HCT116 (cell line): Measurements from ENCODE around the gene SLCO1B3. TPM values are rescaled to one million over a fixed set of nuclear protein-coding genes. Genes with fewer than 3 reads are reported as not detected.
"Not testable (repeated sequence)": the region's sequence is repeated elsewhere in the genome, so short reads cannot be mapped to it uniquely, and the experiment has no call there.

ENCODE experiments used
- ATAC-seq: fragments of 200-7000 bp; cut with Tn5 transposase; 2 replicates; pipeline ENCODE4 v1.9.1; 2020; ENCODE audit warnings: mild to moderate bottlenecking, moderate library complexity
- BruUV-seq: library from RNA; stranded (reverse); fragments of 400-500 nt; replicated peaks from 2 replicates; lab custom pipeline; 2021; lab: Mats Ljungman, UMichigan
- CTCF ChIA-PET: fragments of 300-600 bp; sonication (Branson Sonifier 250); formaldehyde crosslinking; loops from one replicate; lab custom pipeline; 2021; ENCODE audit warnings: antibody characterized with exemption; lab: Charles Lee
- POLR2A ChIA-PET: fragments of 300-600, 350-600 bp; sonication (Branson Sonifier 250); formaldehyde crosslinking; loops from one replicate; lab custom pipeline; 2021; ENCODE audit warnings: antibody characterized with exemption; lab: Charles Lee
- RAD21 ChIA-PET, 2 experiments: fragments of 300-600 bp; sonication (Branson Sonifier 250); formaldehyde crosslinking; loops; one replicate each; lab custom pipeline; 2023; ENCODE audit warnings: low total read pairs in 2 of 2; ENCODE audit not compliant: uncharacterized antibody in 2 of 2, unreplicated experiment in 2 of 2, low non-redundant PET in 1 of 2; lab: Charles Lee
- DNase-seq: peaks from one replicate; pipeline ENCODE4 v3.0.0-alpha.2; 2010; ENCODE audit warnings: low read depth, low spot score
- H2AFZ ChIP-seq: fragments of 200-600 bp; shearing (Covaris generic), sonication (generic); 2 replicates; pipeline ENCODE4 v1.6.1; 2017; ENCODE audit warnings: low read depth, mixed run types, mixed read lengths, antibody characterized with exemption, low read length; ENCODE audit not compliant: poor library complexity, severe bottlenecking
- H3K27ac ChIP-seq: 2 replicates; pipeline ENCODE4 v1.5.1; 2012; ENCODE audit warnings: low read depth, low read length
- H3K27me3 ChIP-seq: fragments of 200-600 bp; sonication (generic); 2 replicates; pipeline ENCODE4 v1.6.1; 2016; ENCODE audit warnings: mixed run types, low read length, mixed read lengths; ENCODE audit not compliant: insufficient read depth
- H3K36me3 ChIP-seq, 2 experiments: fragments of 200-500 bp in 1 of 2; fragments of 200-600 bp in 1 of 2; sonication (Bioruptor generic) in 1 of 2; sonication (generic) in 1 of 2; 2 replicates each; pipeline versions ENCODE4 v1.5.1 to v1.6.1; 2014 to 2016; ENCODE audit warnings: low read length in 2 of 2, inconsistent platforms in 1 of 2, mixed read lengths in 1 of 2, mixed run types in 1 of 2; ENCODE audit not compliant: insufficient read depth in 2 of 2, control insufficient read depth in 1 of 2
- H3K4me1 ChIP-seq, 2 experiments: fragments of 200-600 bp in 1 of 2; sonication (generic) in 1 of 2; 2 replicates each; pipeline versions ENCODE4 v1.5.1 to v1.6.1; 2012 to 2017; ENCODE audit warnings: low read length in 2 of 2, inconsistent platforms in 1 of 2, mild to moderate bottlenecking in 1 of 2, mixed read lengths in 1 of 2, mixed run types in 1 of 2, moderate library complexity in 1 of 2; ENCODE audit not compliant: insufficient read depth in 2 of 2, control insufficient read depth in 1 of 2
- H3K4me2 ChIP-seq: fragments of 200-600 bp; sonication (generic); 2 replicates; pipeline ENCODE4 v1.6.1; 2017; ENCODE audit warnings: mixed run types, low read length, mixed read lengths
- H3K4me3 ChIP-seq, 2 experiments: fragments of 200-600 bp in 1 of 2; sonication (generic) in 1 of 2; replicated peaks in 1 of 2; 2 replicates each; pipeline ENCODE4 v1.5.1; 2011 to 2016; ENCODE audit warnings: low read length in 2 of 2, control low read depth in 1 of 2, low read depth in 1 of 2, mild to moderate bottlenecking in 1 of 2, mixed read lengths in 1 of 2, mixed run types in 1 of 2
- H3K79me2 ChIP-seq: fragments of 200-600 bp; sonication (generic); 2 replicates; pipeline ENCODE4 v1.6.1; 2017; ENCODE audit warnings: mild to moderate bottlenecking, mixed run types, low read length, moderate library complexity, mixed read lengths; ENCODE audit not compliant: insufficient read depth
- H3K9ac ChIP-seq: fragments of 200-600 bp; sonication (generic); 2 replicates; pipeline ENCODE4 v1.6.1; 2016; ENCODE audit warnings: low read length, mixed read lengths
- H3K9me2 ChIP-seq: fragments of 200-600 bp; sonication (generic), shearing (Covaris generic); 2 replicates; pipeline ENCODE4 v1.6.1; 2017; ENCODE audit warnings: mixed run types, mild to moderate bottlenecking, moderate library complexity; ENCODE audit not compliant: insufficient read depth
- H3K9me3 ChIP-seq, 2 experiments: fragments of 200-500 bp in 1 of 2; fragments of 200-600 bp in 1 of 2; sonication (Bioruptor generic) in 1 of 2; sonication (generic) in 1 of 2; 2 replicates each; pipeline ENCODE4 v1.6.1; 2014 to 2017; ENCODE audit warnings: low read length in 2 of 2, mixed read lengths in 2 of 2, inconsistent platforms in 1 of 2, low read depth in 1 of 2, mild to moderate bottlenecking in 1 of 2, mixed run types in 1 of 2, moderate library complexity in 1 of 2; ENCODE audit not compliant: control insufficient read depth in 1 of 2, insufficient read depth in 1 of 2
- H4K20me1 ChIP-seq: fragments of 200-600 bp; sonication (generic), shearing (Covaris generic); 2 replicates; pipeline ENCODE4 v1.6.1; 2017; ENCODE audit warnings: mixed run types, mild to moderate bottlenecking, moderate library complexity; ENCODE audit not compliant: insufficient read depth
- ELF1 ChIP-seq: IDR thresholded peaks from 2 replicates; pipeline ENCODE4 v1.6.1; 2012; ENCODE audit warnings: low read depth, borderline replicate concordance
- SP1 ChIP-seq: IDR thresholded peaks from 2 replicates; pipeline ENCODE4 v1.6.1; 2012; ENCODE audit warnings: low read depth
- ZFX ChIP-seq: fragments of 450-650 bp; IDR thresholded peaks from 2 replicates; pipeline ENCODE4 v1.6.1; 2017
- intact Hi-C: fragments of 100-400 bp; cut with micrococcal nuclease; formaldehyde crosslinking; loops from 2 replicates; pipeline ENCODE4 v1.10.0; 2022
- total RNA-seq: library from RNA; stranded (reverse); gene quantifications from one replicate; pipeline ENCODE4 v1.2.1, GENCODE V29; 2021; ENCODE audit not compliant: unreplicated experiment

SLCO1B3 gene
- total RNA-seq, 1 experiment from 2014 or later, result 5.4 TPM

DNA sequence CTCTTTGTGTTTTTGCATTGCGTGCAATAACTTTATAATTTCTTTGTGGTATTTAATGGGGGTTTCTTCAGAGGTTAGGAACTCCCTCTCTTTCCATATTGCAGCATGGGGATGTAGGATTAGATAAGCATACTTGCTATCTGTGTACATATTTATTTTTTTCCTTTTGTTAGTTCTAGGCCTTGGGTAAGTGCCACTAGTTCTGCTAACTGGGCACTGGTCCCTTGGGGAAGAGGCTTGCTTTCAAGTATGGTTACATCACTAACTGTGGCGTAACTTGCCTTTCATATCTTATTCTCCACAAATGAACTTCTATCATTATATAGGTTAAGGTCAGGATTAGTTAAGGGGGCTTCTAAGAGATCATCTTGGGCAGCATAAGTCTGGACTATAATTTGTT lies 31.5 kb upstream of the SLCO1B3 start (continued):
- TF ChIP-seq ELF1, result no peak
- no peak for TF ChIP-seq SP1
- no peak for TF ChIP-seq ZFX

- H2AFZ ChIP-seq, H3K36me3 ChIP-seq, H3K9ac ChIP-seq, H3K4me3 ChIP-seq, ATAC-seq, RAD21 ChIA-PET, POLR2A ChIA-PET, H3K4me2 ChIP-seq, intact Hi-C loops, H3K27ac ChIP-seq, DNase-seq, CTCF ChIA-PET, H3K9me3 ChIP-seq, H3K4me1 ChIP-seq, H3K79me2 ChIP-seq, H3K27me3 ChIP-seq, BruUV-seq, H3K9me2 ChIP-seq, H4K20me1 ChIP-seq: not testable (repeated sequence)
Observed at GRCh38 chr12:20779971-20780370, 30.5 kb upstream of the SLCO1B3 start.

DNA sequence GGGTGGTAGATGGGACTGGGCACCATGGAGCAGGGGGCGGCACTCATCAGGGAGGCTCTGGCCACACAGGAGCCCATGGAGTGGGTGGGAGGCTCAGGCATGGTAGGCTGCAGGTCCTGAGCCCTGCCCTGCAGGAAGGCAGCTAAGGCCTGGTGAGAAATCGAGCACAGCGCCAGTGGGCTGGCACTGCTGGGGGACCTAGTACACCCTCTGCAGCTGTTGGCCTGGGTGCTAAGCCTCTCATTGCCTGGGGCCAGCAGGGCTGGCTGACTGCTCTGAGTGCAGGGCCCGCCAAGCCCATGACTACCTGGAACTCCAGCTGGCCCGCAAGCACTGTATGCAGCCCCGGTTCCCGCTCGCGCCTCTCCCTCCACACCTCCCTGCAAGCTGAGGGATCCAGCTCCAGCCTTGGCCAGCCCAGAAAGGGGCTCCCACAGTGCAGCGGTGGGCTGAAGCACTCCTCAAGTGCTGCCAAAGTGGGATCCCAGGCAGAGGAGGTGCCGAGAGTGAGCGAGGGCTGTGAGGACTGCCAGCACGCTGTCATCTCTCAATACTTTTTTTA lies 26.6 kb upstream of the SLCO1B3 start:
- ATAC-seq, H4K20me1 ChIP-seq, H3K9ac ChIP-seq, H3K36me3 ChIP-seq, H3K79me2 ChIP-seq, H3K9me3 ChIP-seq, H2AFZ ChIP-seq, H3K4me1 ChIP-seq, H3K9me2 ChIP-seq, H3K4me3 ChIP-seq, POLR2A ChIA-PET, CTCF ChIA-PET, RAD21 ChIA-PET, DNase-seq, BruUV-seq, H3K27ac ChIP-seq, H3K27me3 ChIP-seq, H3K4me2 ChIP-seq, intact Hi-C loops: not testable (repeated sequence)
